ENCODE results near the gene METTL25.

METTL25 gene

DNA sequence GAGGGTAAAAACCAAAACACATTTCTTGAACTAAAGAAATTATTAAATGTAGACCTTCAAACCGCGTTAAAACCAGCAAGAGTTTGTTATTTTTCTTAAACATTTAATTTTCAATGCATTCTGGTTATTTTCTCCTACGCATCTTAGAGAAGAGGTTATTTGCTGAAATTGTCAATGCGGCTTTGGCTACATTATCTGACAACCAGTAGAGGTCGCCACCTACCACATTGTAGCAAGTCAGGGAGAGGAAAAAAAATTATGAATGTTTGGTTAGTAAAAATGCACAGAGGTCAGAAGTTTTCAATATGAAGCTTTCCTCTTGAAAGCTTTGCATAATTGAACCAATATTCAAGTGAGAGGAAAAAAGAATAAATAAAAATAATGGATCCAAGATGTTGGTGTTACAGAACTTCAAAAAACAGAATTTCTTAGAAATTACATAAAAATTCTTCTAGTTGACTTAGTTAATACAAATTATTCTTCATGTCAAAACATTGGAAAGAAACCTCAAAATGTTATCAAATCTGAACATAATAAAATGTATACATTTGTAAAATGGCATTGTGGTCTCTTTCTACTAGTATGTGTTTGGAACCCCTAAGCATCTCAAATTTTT, 168.9 kb downstream of the METTL25 start:
- H3K36me3 ChIP-seq (ENCODE audit: low read length) = no peaks in the 10 kb centered on the region
- H3K9me3 ChIP-seq (ENCODE audit: insufficient read depth, low read length) = no peaks in the 10 kb centered on the region
- H3K9ac ChIP-seq (ENCODE audit: low read length) = no peak overlapping the region
- H3K27me3 ChIP-seq (ENCODE audit: low read length) = no peaks in the 10 kb centered on the region
- H3K79me2 ChIP-seq (ENCODE audit: insufficient read depth, low read length) = no peaks in the 10 kb centered on the region
- no peaks in the 10 kb centered on the region for H4K20me1 ChIP-seq (ENCODE audit: low read depth, low read length)
- H3F3A ChIP-seq (ENCODE audit: insufficient read depth) = no peaks in the 10 kb centered on the region
- H3K27ac ChIP-seq (ENCODE audit: low read depth, low read length) = no peak overlapping the region
- H3K4me3 ChIP-seq (ENCODE audit: insufficient read depth, low read length, poor library complexity, severe bottlenecking) = no peak overlapping the region
- TF ChIP-seq EZH2phosphoT487 (conservative IDR thresholded peaks at IDR 0.05; ENCODE audit: low read length) (no peak), CTCF (IDR thresholded peaks at IDR 0.05; ENCODE audit: insufficient read depth, low read length, poor library complexity, severe bottlenecking) (peak; percentile 95)
- no peak overlapping the region for H2AFZ ChIP-seq (ENCODE audit: low read depth, low read length, severe bottlenecking)
- no peaks in the 10 kb centered on the region for H3K9me2 ChIP-seq (replicated peaks; ENCODE audit: insufficient read depth, low read length)
- no peak overlapping the region for H3K4me2 ChIP-seq (ENCODE audit: low read depth, low read length, poor library complexity, severe bottlenecking)
